Measurements from ENCODE around the gene MYCBP2.

DNA sequence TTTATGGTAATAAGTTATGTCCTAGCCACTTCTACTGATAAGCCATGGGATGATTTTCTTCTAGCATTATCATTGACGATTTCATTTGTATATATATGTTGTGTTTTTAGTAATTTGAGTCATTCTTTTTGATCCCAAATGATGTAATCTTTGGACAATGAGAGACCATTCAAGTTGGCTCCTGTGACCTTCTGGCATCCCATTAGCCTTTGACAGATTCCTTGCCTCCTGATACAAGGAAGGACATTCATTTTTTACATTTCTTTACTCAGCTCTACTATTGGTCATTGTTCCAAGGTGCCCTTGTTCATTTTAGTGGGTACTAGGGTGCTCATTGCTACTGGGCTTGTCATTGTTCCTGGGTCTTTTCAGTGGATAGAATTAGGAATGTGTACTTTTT lies 35.3 kb upstream of the MYCBP2 start:
- no peak for TF ChIP-seq POLR2A (IDR thresholded peaks at IDR 0.05)
- TF ChIP-seq, protein P1, sequence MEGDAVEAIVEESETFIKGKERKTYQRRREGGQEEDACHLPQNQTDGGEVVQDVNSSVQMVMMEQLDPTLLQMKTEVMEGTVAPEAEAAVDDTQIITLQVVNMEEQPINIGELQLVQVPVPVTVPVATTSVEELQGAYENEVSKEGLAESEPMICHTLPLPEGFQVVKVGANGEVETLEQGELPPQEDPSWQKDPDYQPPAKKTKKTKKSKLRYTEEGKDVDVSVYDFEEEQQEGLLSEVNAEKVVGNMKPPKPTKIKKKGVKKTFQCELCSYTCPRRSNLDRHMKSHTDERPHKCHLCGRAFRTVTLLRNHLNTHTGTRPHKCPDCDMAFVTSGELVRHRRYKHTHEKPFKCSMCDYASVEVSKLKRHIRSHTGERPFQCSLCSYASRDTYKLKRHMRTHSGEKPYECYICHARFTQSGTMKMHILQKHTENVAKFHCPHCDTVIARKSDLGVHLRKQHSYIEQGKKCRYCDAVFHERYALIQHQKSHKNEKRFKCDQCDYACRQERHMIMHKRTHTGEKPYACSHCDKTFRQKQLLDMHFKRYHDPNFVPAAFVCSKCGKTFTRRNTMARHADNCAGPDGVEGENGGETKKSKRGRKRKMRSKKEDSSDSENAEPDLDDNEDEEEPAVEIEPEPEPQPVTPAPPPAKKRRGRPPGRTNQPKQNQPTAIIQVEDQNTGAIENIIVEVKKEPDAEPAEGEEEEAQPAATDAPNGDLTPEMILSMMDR (IDR thresholded peaks at IDR 0.05) = no peak

Data from upper lobe of left lung (tissue), 4 donors.